Suppressor macrophage treated with lipopolysaccharide for 1 hour (primary cell): ENCODE results near the gene VIT.
"Not testable (repeated sequence)": the region's sequence is repeated elsewhere in the genome, so short reads cannot be mapped to it uniquely, and the experiment has no call there.

Source experiments
- DNase-seq, 3 donors: peaks; one replicate each; pipeline ENCODE4 v3.0.0-alpha.2; 2020 to 2022

The VIT gene

GRCh38 chr2:36678856-36679255 lies 17.7 kb upstream of the VIT start:
- DNase-seq: no peak

GRCh38 chr2:36680012-36680411 lies 16.5 kb upstream of the VIT start:
- peak in 1 of 3 donors; percentile 15 for DNase-seq

- no peak for DNase-seq
Measured at GRCh38 chr2:36682562-36682961, 13.9 kb upstream of the VIT start.

- no peak for DNase-seq
Measured at GRCh38 chr2:36683002-36683401, 13.5 kb upstream of the VIT start.

DNA sequence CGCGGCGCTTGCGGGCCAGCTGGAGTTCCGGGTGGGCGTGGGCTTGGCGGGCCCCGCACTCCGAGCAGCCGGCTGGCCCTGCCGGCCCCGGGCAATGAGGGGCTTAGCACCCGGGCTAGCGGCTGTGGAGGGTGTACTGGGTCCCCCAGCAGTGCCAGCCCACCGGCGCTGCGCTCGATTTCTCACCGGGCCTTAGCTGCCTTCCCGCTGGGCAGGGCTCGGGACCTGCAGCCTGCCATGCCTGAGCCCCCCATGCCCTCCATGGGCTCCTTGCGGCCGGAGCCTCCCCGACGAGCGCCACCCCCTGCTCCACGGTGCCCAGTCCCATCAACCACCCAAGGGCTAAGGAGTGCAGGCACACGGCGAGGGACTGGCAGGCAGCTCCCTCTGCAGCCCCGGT lies 8.2 kb upstream of the VIT start:
- DNase-seq: not testable (repeated sequence)

- DNase-seq: not testable (repeated sequence)
Measured at GRCh38 chr2:36689013-36689412, 7.5 kb upstream of the VIT start.

DNA sequence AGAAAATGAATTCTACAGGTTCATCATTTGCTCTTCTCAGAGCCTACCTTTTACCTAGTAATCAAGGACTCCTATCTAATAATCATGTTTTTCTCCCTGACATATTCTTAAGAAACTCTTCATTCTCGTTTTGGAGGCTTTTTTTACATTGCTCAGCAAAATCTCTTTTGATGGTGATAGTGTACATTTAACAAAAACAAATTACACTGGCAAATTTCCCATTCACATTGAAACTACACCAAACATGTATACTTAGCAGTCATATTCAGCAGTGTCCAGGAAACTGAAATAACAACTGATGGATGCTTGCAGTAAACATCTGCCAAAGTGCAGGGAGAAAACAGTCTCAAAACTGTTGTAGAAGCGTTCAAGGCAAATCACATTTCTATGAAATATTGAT lies 4.4 kb upstream of the VIT start:
- no peak for DNase-seq

- DNase-seq: no peak
Measured at GRCh38 chr2:36693825-36694224, 2.7 kb upstream of the VIT start.

DNA sequence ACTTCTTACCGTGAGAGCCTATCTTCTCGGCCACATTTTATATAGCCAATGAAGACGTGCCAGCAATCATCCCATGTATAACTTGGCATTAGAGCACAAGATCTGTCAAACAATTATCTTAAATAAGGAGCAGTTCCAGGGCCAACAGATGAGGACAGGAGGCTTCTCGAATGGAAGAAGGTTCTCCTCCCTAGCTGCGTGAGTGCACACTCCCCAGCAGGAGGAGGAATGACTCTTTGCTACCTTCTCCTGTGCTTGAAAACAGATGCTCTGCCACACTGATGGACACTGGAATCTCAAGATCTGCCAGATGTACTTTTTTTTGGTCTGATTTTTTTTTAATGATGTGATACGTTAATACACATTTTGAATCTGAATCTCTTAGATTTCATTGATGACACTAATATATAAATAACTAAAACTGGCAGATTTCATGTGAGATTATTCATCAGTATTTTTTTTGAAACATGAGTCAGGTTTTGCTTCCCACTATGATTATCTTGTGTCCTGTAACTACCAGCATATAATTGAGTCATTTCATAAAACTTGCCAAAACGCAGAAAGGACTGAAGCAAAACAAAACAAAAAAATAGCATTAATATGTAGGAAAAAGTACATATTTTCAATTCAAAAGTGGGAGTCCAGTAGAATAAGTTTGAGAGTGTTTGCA lies 626 bp upstream of the VIT start:
- DNase-seq: peak; percentile 10 to 67 (median 55)

GRCh38 chr2:36697424-36698066 lies 1.0 kb downstream of the VIT start:
- DNase-seq: no peak

DNA sequence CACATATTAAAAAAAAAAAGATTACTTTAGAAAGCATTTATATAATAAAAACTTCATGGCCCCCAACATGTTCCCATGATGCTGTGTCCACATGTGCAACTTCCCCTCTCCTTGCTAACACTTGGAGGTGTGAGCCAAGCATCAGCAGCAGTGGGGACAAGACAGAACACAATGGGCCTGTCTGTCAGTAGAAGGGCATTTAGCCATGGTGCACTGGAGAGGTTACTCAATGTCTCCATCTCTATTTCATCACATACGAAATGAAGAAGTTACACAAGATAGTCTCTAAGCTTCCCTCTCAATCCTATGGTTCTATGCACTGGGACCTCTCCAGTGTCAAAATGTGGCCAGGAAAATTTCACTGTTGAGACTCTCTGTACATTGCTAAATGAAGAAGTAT lies 2.5 kb downstream of the VIT start:
- peak; percentile 51 to 82 (median 82) for DNase-seq

DNA sequence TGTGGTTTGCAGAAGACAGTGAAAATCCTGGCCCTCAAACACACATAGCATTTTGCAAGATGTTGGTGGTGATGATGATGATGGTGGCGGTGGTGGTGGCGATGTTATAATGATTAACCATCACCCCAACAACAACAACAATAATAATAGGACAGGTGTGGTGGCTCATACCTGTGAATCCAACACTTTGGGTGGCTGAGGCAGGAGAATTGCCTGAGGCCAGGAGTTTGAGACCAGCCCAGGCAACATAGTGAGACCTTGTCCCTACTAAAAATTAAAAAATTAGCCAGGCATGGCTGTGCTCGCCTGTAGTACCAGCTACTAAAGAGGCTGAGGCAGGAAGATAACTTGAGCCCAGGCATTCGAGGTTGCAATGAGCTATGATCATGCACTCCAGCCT lies 3.8 kb downstream of the VIT start:
- DNase-seq: no peak

GRCh38 chr2:36701391-36701795 lies 4.9 kb downstream of the VIT start:
- DNase-seq: no peak

GRCh38 chr2:36701918-36702317 lies 5.4 kb downstream of the VIT start:
- no peak for DNase-seq

DNA sequence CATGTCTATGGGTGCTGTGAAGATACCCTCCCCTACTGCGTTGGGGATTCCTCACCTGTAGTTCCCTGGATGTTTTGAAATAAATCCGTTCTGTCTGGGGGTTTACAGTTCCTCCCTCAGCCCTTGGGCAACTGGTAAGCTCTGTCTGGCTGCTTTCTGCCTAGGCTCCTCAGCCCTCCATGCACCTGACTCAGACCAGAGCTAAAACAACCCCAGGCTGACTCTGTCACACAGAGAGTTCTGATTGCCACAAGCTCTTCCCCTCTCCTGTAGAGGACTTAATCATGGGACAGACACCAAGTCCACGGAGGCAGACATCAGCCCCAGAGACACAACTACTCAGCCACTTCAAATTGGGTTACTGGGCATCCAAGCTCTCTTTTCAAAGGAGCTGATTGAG lies 6.3 kb downstream of the VIT start:
- no peak for DNase-seq

- no peak for DNase-seq
Measured at GRCh38 chr2:36704475-36705150, 8.1 kb downstream of the VIT start.

DNA sequence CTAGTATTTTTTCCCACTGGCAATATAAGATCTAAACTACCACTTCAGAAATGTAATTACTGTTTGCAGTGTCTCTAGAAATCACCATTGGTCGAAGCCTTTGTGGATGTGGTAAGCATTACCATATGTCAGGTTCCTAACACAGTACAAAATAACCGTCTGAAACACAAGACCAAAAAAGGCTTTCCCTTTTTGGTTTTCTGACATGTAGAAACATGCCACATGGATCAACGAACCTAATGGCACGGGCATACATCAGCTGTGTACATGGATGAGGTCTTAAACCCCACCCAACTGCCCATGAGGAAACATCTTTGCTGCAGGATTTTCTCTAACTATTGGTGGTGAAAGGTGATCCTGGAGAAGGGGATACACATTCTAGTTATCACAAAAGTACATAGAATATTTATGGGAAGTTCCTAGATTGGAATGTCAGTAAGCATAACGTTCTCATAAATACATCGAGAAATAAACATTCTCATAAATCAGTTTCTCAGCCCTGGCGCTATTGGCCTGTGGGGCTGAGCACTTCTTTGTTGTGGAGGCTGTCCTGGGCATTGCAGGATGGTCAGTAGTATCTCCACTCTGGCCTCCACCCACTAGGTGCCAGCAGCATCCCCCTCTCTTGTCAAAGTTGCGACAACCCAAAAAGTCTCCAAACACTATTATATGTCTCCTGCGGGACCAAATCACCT lies 9.0 kb downstream of the VIT start:
- DNase-seq: no peak

DNA sequence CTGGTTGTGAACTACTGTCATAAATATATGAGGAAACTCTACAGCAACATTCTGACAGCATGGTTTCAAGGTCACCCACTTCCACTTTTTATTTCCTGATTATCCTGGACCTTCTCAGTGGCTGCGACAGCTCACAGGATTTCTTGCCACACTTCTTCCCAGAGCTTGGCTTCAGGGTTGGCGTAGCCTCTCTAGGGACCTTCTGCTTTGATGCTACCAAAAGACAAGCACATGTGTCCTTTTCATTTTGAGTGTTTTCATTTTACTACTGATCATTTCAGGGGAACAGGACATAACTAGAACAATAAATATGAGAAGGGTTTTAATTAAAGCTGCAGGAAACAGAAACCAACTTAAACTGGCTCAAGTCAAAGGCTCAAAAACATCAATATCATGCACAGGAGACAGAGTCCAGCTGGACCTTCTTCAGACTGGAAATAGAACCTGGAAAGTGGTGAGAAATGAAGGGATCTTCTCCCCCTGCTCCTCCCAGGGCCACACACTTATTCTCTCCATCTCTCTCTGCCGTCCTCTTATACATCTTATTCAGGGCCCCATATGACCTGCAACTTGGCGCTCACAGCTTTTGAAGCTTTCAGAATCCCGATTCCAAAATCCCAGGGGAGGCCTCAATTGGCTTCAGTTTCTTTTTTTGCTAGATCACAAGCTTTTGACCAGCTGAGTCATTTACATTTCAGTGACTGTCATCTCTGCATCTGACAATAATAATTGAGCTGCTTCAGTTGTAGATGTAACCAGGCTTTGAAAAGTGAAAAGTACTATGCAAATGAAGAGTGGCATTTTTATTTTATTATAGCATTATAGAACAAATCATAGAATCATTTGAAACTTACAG lies 9.7 kb downstream of the VIT start:
- peak; percentile 35 to 49 (median 37) for DNase-seq

DNA sequence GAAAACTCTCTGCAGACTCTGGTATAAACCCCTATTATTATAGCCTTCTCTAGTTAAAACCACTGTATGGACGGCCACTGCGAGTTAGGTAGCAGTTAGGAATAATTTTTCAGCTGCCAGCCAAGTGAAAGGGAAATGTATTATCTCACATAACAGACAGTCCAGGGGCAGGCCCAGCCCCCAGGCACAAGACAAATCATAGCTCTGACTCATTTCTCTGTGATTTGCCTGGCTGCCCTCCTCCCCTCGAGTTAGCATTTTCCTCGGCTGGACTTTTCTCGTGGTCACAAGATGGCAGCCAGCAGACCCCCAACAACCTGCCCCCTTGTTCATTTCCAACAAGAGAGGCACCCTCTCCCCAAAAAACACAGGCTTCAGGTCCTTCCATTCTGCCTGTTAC lies 10.5 kb downstream of the VIT start:
- peak; percentile 20 to 31 (median 22) for DNase-seq

- peak; percentile 39 to 62 (median 40) for DNase-seq
Measured at GRCh38 chr2:36708041-36708741, 11.7 kb downstream of the VIT start.

- DNase-seq: no peak
Measured at GRCh38 chr2:36710858-36711515, 14.5 kb downstream of the VIT start.
